GM19324 (cell line): ENCODE results near the gene ARHGEF7.
"Not testable (repeated sequence)": the region's sequence is repeated elsewhere in the genome, so short reads cannot be mapped to it uniquely, and the experiment has no call there.

Source experiments
- ATAC-seq: cut with Tn5 transposase; IDR thresholded peaks from one replicate; pipeline ENCODE4 v1.9.1; 2021; ENCODE audit warnings: mild to moderate bottlenecking, moderate library complexity; ENCODE audit not compliant: unreplicated experiment, low FRiP score

ARHGEF7 gene

GRCh38 chr13:111115061-111115964 lies at the start of gene ARHGEF7:
TSS of gene ARHGEF7 (plus strand) at chr13:111115310. CDS start at chr13:111115527, 217 bp downstream.
- no peak for ATAC-seq

- ATAC-seq, result no peak
Observed at GRCh38 chr13:111065698-111066097, 49.4 kb upstream of the ARHGEF7 start.

- ATAC-seq, result no peak
Observed at GRCh38 chr13:111066544-111066943, 48.6 kb upstream of the ARHGEF7 start.

GRCh38 chr13:111068009-111068350 lies 47.1 kb upstream of the ARHGEF7 start:
- ATAC-seq, result no peak

- not testable (repeated sequence) for ATAC-seq
Observed at GRCh38 chr13:111071120-111071519, 44.0 kb upstream of the ARHGEF7 start.

- ATAC-seq, result not testable (repeated sequence)
Observed at GRCh38 chr13:111071526-111071925, 43.6 kb upstream of the ARHGEF7 start.

GRCh38 chr13:111074826-111075225 lies 40.3 kb upstream of the ARHGEF7 start:
- ATAC-seq, result no peak

- no peak for ATAC-seq
Observed at GRCh38 chr13:111076155-111077013, 38.7 kb upstream of the ARHGEF7 start.

- no peak for ATAC-seq
Observed at GRCh38 chr13:111079375-111079774, 35.7 kb upstream of the ARHGEF7 start.

- ATAC-seq, result no peak
Observed at GRCh38 chr13:111080642-111081041, 34.5 kb upstream of the ARHGEF7 start.

- ATAC-seq, result no peak
Observed at GRCh38 chr13:111082240-111082639, 32.9 kb upstream of the ARHGEF7 start.

GRCh38 chr13:111082769-111083168 lies 32.3 kb upstream of the ARHGEF7 start:
- not testable (repeated sequence) for ATAC-seq

GRCh38 chr13:111083693-111084092 lies 31.4 kb upstream of the ARHGEF7 start:
- ATAC-seq, result not testable (repeated sequence)

- no peak for ATAC-seq
Observed at GRCh38 chr13:111090169-111090568, 24.9 kb upstream of the ARHGEF7 start.

GRCh38 chr13:111092685-111093084 lies 22.4 kb upstream of the ARHGEF7 start:
- no peak for ATAC-seq

GRCh38 chr13:111093136-111093535 lies 22.0 kb upstream of the ARHGEF7 start:
- no peak for ATAC-seq

GRCh38 chr13:111093634-111094033 lies 21.5 kb upstream of the ARHGEF7 start:
- no peak for ATAC-seq

GRCh38 chr13:111095031-111095840 lies 19.9 kb upstream of the ARHGEF7 start:
- ATAC-seq, result no peak

- no peak for ATAC-seq
Observed at GRCh38 chr13:111095911-111096501, 19.1 kb upstream of the ARHGEF7 start.

GRCh38 chr13:111099290-111099689 lies 15.8 kb upstream of the ARHGEF7 start:
- no peak for ATAC-seq
